B cell (primary cell): Measurements from ENCODE around the gene NFASC. TPM values are rescaled to one million over a fixed set of nuclear protein-coding genes. Genes with fewer than 3 reads are reported as not detected.

Experiments
- ATAC-seq: fragments of 200-7000 bp; cut with Tn5 transposase; one replicate; pipeline ENCODE4 v1.10.0; 2021; ENCODE audit warnings: low read depth, mild to moderate bottlenecking, moderate number of reproducible peaks, moderate library complexity
- CTCF ChIA-PET: fragments of 350-600 bp; sonication (Branson Sonifier 250); formaldehyde crosslinking; loops from one replicate; lab custom pipeline; 2021; ENCODE audit warnings: antibody characterized with exemption, inconsistent platforms; lab: Charles Lee
- POLR2A ChIA-PET: fragments of 350-600 bp; sonication (Branson Sonifier 250); formaldehyde crosslinking; loops from one replicate; lab custom pipeline; 2021; ENCODE audit warnings: antibody characterized with exemption; lab: Charles Lee
- DNase-seq: peaks from one replicate; pipeline ENCODE4 v3.0.0; 2013
- H2AFZ ChIP-seq: 2 replicates; pipeline ENCODE4 v1.6.1; 2012; ENCODE audit warnings: mild to moderate bottlenecking, low read depth, low read length; ENCODE audit not compliant: insufficient read depth, poor library complexity, severe bottlenecking
- H3K27ac ChIP-seq, 2 donors: 1 replicate in 1 of 2; 2 replicates in 1 of 2; pipeline ENCODE4 v1.5.1; 2012 to 2013; ENCODE audit warnings: low read length in 2 of 2, mild to moderate bottlenecking in 2 of 2, moderate library complexity in 1 of 2
- H3K27me3 ChIP-seq, 4 experiments: fragments of 200-600 bp in 1 of 4; sonication (generic) in 1 of 4; replicated peaks in 1 of 4; 1 replicate in 2 of 4; 2 replicates in 2 of 4; pipeline versions ENCODE4 v1.6.1 to v1.7.0; 2013 to 2016; ENCODE audit warnings: low read length in 3 of 4, mild to moderate bottlenecking in 2 of 4, mixed read lengths in 1 of 4, moderate library complexity in 1 of 4; ENCODE audit not compliant: insufficient read depth in 4 of 4, control insufficient read depth in 3 of 4; ENCODE audit errors: control extremely low read depth in 1 of 4
- H3K36me3 ChIP-seq, 2 experiments: replicated peaks in 1 of 2; 1 replicate in 1 of 2; 2 replicates in 1 of 2; pipeline versions ENCODE4 v1.6.1 to v1.7.1; 2013; ENCODE audit warnings: low read length in 1 of 2; ENCODE audit not compliant: insufficient read depth in 2 of 2, control insufficient read depth in 1 of 2; ENCODE audit errors: control extremely low read depth in 1 of 2, extremely low read depth in 1 of 2
- H3K4me1 ChIP-seq, 2 donors: fragments of 200-600 bp in 1 of 2; sonication (generic) in 1 of 2; 1 replicate in 1 of 2; 2 replicates in 1 of 2; pipeline versions ENCODE4 v1.5.1 to v1.6.1; 2013 to 2017; ENCODE audit warnings: low read length in 2 of 2; ENCODE audit not compliant: control insufficient read depth in 2 of 2, insufficient read depth in 2 of 2
- H3K4me2 ChIP-seq: replicated peaks from 2 replicates; pipeline ENCODE3; 2012; ENCODE audit warnings: mild to moderate bottlenecking, low read depth, low read length; ENCODE audit not compliant: poor library complexity, severe bottlenecking
- H3K4me3 ChIP-seq, 5 experiments: fragments of 200-600 bp in 1 of 5; sonication (generic) in 1 of 5; 1 replicate in 3 of 5; 2 replicates in 2 of 5; pipeline versions ENCODE4 v1.5.1 to v1.7.0; 2011 to 2016; ENCODE audit warnings: low read length in 4 of 5, mild to moderate bottlenecking in 4 of 5, low read depth in 2 of 5, control low read depth in 1 of 5, moderate library complexity in 1 of 5; ENCODE audit not compliant: insufficient read depth in 1 of 5; ENCODE audit errors: control extremely low read depth in 1 of 5, extremely low read depth in 1 of 5
- H3K79me2 ChIP-seq: fragments of 200-600 bp; sonication (generic); one replicate; pipeline ENCODE4 v1.6.0; 2016; ENCODE audit warnings: low read length; ENCODE audit not compliant: control insufficient read depth, insufficient read depth
- H3K9ac ChIP-seq: fragments of 200-600 bp; sonication (generic); 2 replicates; pipeline ENCODE4 v1.6.1; 2017; ENCODE audit warnings: mild to moderate bottlenecking, low read length, moderate library complexity
- H3K9me3 ChIP-seq, 3 donors: one replicate each; pipeline versions ENCODE4 v1.6.1 to v1.7.1; 2013; ENCODE audit warnings: low read length in 2 of 3; ENCODE audit not compliant: control insufficient read depth in 2 of 3, insufficient read depth in 1 of 3; ENCODE audit errors: control extremely low read depth in 1 of 3
- H4K20me1 ChIP-seq: 2 replicates; pipeline ENCODE4 v1.6.0; 2012; ENCODE audit warnings: mild to moderate bottlenecking, low read length; ENCODE audit not compliant: insufficient read depth, control insufficient read depth, poor library complexity, severe bottlenecking
- H3K27ac Mint-ChIP-seq: one replicate; pipeline ENCODE4 v1.8.0; 2021; ENCODE audit warnings: mixed read lengths
- H3K27me3 Mint-ChIP-seq: one replicate; pipeline ENCODE4 v1.8.0; 2021; ENCODE audit warnings: mixed read lengths
- H3K4me1 Mint-ChIP-seq: one replicate; pipeline ENCODE4 v1.8.0; 2021; ENCODE audit warnings: mixed read lengths
- H3K4me3 Mint-ChIP-seq: one replicate; pipeline ENCODE4 v1.8.0; 2021; ENCODE audit warnings: mixed read lengths
- H3K9me3 Mint-ChIP-seq: one replicate; pipeline ENCODE4 v1.8.0; 2022; ENCODE audit warnings: mixed read lengths; ENCODE audit not compliant: insufficient read depth
- EZH2 ChIP-seq: IDR thresholded peaks from 2 replicates; pipeline ENCODE4 v1.6.1; 2012; ENCODE audit warnings: borderline replicate concordance, low read depth, mild to moderate bottlenecking, moderate library complexity, low read length; ENCODE audit not compliant: insufficient read depth, poor library complexity, severe bottlenecking
- WGBS: methylation state at CpG from one replicate; pipeline ENCODE4 v1.1.5; 2013; ENCODE audit warnings: missing lambda C conversion rate; ENCODE audit not compliant: insufficient coverage; 5-methylcytosine and 5-hydroxymethylcytosine counted together
- intact Hi-C: fragments of 100-400 bp; cut with micrococcal nuclease; formaldehyde crosslinking; loops from one replicate; pipeline ENCODE4 v1.10.0; 2022
- polyA plus RNA-seq: library from polyadenylated mRNA; depleted of rRNA; stranded (reverse); fragments of >200 nt; gene quantifications from 2 replicates; pipeline ENCODE4 v1.2.3, GENCODE V29; 2012
- total RNA-seq, 2 donors: library from RNA; stranded (reverse); fragments of 120-200 nt in 1 of 2; gene quantifications; 1 replicate in 1 of 2; 2 replicates in 1 of 2; pipeline versions ENCODE4 v1.2.3 to v1.2.4, GENCODE V29; 2013 to 2022
- TF ChIP-seq, protein P1 (sequence below): fragments of 200-600 bp; IDR thresholded peaks from one replicate; pipeline ENCODE4 v1.8.0; 2022; ENCODE audit warnings: antibody characterized with exemption, mild to moderate bottlenecking

The NFASC gene
- total and polyA plus RNA-seq, 2 donors (not counting 1 experiment from before 2014, with no cell fraction given): 0.06 to 0.39 TPM

- H3K9ac ChIP-seq: no peak overlapping the region
- ChIA-PET CTCF (no interaction called here), POLR2A (no interaction called here)
- H3K4me2 ChIP-seq: no peak overlapping the region
- H3K9me3 Mint-ChIP-seq: no peaks in the 10 kb centered on the region
- H2AFZ ChIP-seq: no peak overlapping the region
- H3K4me3 ChIP-seq: no peak overlapping the region
- 45% methylated on average over 3 of the region's 4 CpGs for WGBS
- H4K20me1 ChIP-seq: no peaks in the 10 kb centered on the region
- H3K4me1 Mint-ChIP-seq: no peaks in the 10 kb centered on the region
- no peak overlapping the region for H3K27ac Mint-ChIP-seq
- H3K9me3 ChIP-seq: no peaks in the 10 kb centered on the region
- DNase-seq (no peak), ATAC-seq (no peak)
- H3K27me3 ChIP-seq: peaks cover 0 to 24% (median 2%) of the 10 kb centered on the region in 4 experiments
- H3K4me3 Mint-ChIP-seq: no peak overlapping the region
- no peaks in the 10 kb centered on the region for H3K79me2 ChIP-seq
- H3K4me1 ChIP-seq: no peaks in the 10 kb centered on the region
- H3K27me3 Mint-ChIP-seq: peaks cover 34% of the 10 kb centered on the region
- H3K27ac ChIP-seq: no peak overlapping the region
- no peaks in the 10 kb centered on the region for H3K36me3 ChIP-seq
- intact Hi-C loops: no loop called here
- TF ChIP-seq, protein P1, sequence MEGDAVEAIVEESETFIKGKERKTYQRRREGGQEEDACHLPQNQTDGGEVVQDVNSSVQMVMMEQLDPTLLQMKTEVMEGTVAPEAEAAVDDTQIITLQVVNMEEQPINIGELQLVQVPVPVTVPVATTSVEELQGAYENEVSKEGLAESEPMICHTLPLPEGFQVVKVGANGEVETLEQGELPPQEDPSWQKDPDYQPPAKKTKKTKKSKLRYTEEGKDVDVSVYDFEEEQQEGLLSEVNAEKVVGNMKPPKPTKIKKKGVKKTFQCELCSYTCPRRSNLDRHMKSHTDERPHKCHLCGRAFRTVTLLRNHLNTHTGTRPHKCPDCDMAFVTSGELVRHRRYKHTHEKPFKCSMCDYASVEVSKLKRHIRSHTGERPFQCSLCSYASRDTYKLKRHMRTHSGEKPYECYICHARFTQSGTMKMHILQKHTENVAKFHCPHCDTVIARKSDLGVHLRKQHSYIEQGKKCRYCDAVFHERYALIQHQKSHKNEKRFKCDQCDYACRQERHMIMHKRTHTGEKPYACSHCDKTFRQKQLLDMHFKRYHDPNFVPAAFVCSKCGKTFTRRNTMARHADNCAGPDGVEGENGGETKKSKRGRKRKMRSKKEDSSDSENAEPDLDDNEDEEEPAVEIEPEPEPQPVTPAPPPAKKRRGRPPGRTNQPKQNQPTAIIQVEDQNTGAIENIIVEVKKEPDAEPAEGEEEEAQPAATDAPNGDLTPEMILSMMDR: no peak
- TF ChIP-seq EZH2: no peak
Observed at GRCh38 chr1:204923626-204924012, 53.0 kb downstream of the NFASC start.

GRCh38 chr1:204924013-204924759 is 53.5 kb downstream of the NFASC start:
- H2AFZ ChIP-seq: no peak overlapping the region
- ATAC-seq (no peak), DNase-seq (no peak)
- H3K9ac ChIP-seq: no peak overlapping the region
- no peaks in the 10 kb centered on the region for H3K9me3 Mint-ChIP-seq
- ChIA-PET CTCF (interaction anchor here (0.7 kb wide), 1 partner anchor 12 kb away, joined by 3 read pairs; no protein-coding TSS in a partner anchor), POLR2A (no interaction called here)
- H3K79me2 ChIP-seq: no peaks in the 10 kb centered on the region
- no peak overlapping the region for H3K27ac ChIP-seq
- no peaks in the 10 kb centered on the region for H4K20me1 ChIP-seq
- no peak overlapping the region for H3K4me3 ChIP-seq
- no peak overlapping the region for H3K4me3 Mint-ChIP-seq
- H3K27me3 Mint-ChIP-seq: peaks cover 30% of the 10 kb centered on the region
- intact Hi-C loops: no loop called here
- peaks cover 0 to 25% (median 4%) of the 10 kb centered on the region in 4 experiments for H3K27me3 ChIP-seq
- no peak overlapping the region for H3K27ac Mint-ChIP-seq
- no peaks in the 10 kb centered on the region for H3K4me1 Mint-ChIP-seq
- 78% methylated on average over 4 of the region's 5 CpGs for WGBS
- no peaks in the 10 kb centered on the region for H3K36me3 ChIP-seq
- no peaks in the 10 kb centered on the region for H3K4me1 ChIP-seq
- no peak for TF ChIP-seq EZH2
- TF ChIP-seq, protein P1: no peak
- no peak overlapping the region for H3K4me2 ChIP-seq
- H3K9me3 ChIP-seq: no peaks in the 10 kb centered on the region
